Measurements from ENCODE around the gene RAB6D.
A peak's percentile ranks its signal among the peaks of the same experiment; 100 is the strongest.
"Not testable (repeated sequence)": the region's sequence is repeated elsewhere in the genome, so short reads cannot be mapped to it uniquely, and the experiment has no call there.

Gene RAB6D

GRCh38 chr2:131363213-131363612, 755 bp downstream of the RAB6D start:
- not testable (repeated sequence) for DNase-seq

GRCh38 chr2:131361773-131362172, 2.2 kb downstream of the RAB6D start:
- DNase-seq = not testable (repeated sequence)

- DNase-seq = not testable (repeated sequence)
Measured at GRCh38 chr2:131353167-131353697, 10.7 kb downstream of the RAB6D start.

GRCh38 chr2:131349021-131349420, 14.9 kb downstream of the RAB6D start:
- no peak for DNase-seq

- DNase-seq = not testable (repeated sequence)
Measured at GRCh38 chr2:131347035-131347434, 16.9 kb downstream of the RAB6D start.

GRCh38 chr2:131339307-131339706, 24.7 kb downstream of the RAB6D start:
- not testable (repeated sequence) for DNase-seq

DNA sequence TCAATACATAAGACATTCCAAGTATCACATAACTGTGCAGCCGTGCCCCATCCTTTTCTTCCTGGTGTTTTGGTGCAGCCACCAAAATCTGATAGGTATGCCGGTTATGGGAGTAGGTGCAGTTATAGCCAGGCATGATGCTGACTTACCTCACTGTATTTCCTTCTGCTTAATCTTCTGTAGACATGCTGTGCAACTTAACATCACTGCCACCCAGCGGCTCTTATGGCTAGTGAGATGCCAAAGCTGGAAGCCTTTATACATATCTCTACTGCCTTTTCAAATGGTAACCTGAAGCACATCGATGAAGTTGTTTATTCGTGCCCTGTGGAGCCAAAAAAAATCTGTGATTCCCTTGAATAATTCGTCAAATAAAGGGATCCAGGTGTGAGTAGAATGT, 28.6 kb downstream of the RAB6D start:
- peak in 1 of 2 experiments; percentile 1 for DNase-seq

- not testable (repeated sequence) for DNase-seq
Measured at GRCh38 chr2:131332709-131333108, 31.3 kb downstream of the RAB6D start.

GRCh38 chr2:131331000-131331399, 33.0 kb downstream of the RAB6D start:
- not testable (repeated sequence) for DNase-seq

DNA sequence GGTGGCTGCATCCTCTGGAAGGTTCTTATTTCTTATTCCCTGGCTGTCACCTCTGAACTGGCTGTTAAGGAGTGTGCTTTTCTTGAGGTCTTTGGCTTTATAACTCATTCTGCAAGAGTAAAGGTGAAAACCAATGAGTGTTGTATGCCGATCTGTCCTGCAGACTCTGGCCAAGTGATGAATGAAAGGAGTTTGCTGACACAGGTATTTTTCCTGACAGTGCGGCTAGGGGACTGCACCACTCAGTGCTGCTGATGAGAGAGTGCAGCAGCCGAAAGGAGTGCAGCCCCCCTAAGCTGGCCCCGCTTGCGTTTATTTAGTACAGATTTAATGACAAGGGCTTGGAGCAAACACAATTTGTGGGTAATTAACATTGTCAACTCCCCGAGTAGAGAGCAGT, 41.8 kb downstream of the RAB6D start:
- no peak for DNase-seq

- not testable (repeated sequence) for DNase-seq
Measured at GRCh38 chr2:131321344-131321743, 42.6 kb downstream of the RAB6D start.

DNA sequence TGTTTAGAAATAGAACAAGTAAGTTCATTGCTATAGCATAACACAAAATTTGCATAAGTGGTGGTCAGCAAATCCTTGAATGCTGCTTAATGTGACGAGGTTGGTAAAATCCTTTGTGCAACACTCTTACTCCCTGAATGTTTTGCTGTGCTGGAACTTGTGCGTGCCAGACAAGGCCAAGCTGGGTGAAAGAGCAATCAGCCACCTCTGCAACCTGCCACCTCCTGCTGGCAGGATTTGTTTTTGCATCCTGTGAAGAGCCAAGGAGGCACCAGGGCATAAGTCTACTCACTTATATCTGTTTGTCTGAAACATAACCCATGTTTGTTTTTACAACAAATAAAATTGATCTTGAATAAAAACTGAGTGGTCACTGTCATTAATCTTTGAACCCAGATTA, 53.0 kb downstream of the RAB6D start:
- DNase-seq = not testable (repeated sequence)

All from AML-193 (cell line).